ENCODE data around the gene RAD21L1.
"Not testable (repeated sequence)": the region's sequence is repeated elsewhere in the genome, so short reads cannot be mapped to it uniquely, and the experiment has no call there.

RAD21L1 gene

DNA sequence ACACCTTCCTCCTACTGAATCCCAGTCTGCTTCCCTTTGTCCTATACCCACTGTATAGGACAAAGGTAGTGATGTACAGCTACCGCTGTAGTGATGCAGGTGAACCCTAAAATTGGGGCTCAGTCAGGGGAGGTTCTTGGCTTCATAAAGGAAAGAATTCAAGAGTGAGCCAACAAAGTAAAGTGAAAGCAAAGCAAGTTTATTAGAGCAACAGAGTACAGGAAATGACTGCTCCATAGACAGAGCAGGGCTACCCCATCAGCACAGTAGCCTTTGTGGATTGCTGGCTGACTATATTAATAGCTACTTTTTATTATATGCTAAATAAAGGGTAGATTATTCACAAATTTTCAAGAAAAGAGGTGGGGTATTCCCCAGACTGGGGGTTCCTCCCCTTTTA lies 25.9 kb upstream of the RAD21L1 start:
- DNase-seq = no peak

DNA sequence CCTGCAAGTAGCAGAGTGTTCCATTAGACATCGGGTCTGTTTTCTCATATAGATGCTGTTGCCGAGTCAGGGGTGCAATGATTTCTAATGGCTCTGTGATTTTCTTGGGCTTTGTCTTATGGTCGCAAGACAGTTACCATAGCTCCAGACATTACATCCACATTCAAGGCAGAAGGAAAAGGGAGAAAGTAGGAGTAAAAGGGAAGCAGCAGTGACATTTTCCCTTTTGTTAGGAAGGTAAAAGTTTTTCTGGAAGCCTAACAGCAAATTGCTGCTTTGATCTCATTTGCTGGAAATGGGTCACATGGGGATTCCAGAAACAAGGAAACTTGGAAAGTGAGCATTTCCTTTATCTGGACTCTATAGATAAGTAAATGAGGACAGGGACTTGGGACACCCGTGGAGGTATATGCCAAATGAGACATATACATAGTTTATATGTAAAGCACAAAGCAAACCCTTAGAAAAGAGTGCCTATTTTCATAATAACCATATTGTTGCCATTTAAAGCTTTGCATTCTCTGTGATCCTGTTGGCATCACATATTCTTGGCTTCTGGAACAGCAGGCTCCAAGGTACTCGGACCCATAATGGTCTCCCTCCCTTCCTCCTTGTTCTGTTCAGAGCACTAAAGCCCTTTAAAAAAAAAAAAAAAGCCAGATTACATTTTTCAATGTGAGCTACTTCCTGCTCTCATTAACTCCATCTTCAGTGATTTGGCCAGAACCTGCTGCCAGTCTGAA lies 22.9 kb upstream of the RAD21L1 start, which contains the start of gene C20orf202:
TSS of gene C20orf202 (plus strand) at position 693 of the 743 bp plus-strand sequence. CDS start 132 bp downstream, outside the sequence.
- no peak for DNase-seq

DNA sequence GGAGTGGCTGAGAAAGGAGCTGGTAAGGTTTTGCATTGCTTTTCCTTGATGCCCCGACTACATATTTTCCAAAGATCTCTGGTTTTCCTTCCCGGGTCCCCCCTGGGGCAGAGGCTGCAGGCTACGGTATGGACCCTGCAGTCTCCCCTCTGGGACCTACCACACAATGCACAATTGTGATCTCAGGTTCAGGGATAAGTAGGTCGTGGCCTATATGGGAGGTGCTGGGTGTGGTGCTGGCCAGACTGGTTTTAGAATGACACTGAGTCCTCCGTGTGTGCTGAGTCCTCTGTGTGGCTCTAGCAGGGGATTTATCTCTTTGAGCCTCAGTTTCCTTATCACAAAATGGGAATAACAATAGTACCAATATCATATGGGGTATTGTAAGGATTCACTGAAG lies 22.2 kb upstream of the RAD21L1 start:
- no peak for DNase-seq

DNA sequence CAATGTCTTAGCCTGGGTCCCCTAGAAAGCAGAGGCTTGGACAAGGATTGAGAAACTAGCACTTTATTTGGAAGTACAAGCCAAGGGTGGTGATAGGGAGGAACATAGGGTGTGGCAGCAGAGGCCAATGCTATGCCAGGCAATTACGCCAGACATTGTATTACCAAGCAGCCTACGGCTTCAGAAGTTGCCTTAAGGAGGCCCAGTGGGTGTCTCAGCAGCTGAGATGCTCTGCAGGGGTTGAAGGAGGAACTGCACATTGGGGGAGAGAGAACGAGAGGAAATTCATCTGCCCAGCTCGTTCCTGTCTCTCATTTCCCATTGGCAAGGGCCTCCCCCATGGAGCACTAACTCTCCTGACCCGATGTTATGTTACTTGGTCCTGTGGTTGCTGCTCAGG lies 21.7 kb upstream of the RAD21L1 start:
- no peak for DNase-seq

DNA sequence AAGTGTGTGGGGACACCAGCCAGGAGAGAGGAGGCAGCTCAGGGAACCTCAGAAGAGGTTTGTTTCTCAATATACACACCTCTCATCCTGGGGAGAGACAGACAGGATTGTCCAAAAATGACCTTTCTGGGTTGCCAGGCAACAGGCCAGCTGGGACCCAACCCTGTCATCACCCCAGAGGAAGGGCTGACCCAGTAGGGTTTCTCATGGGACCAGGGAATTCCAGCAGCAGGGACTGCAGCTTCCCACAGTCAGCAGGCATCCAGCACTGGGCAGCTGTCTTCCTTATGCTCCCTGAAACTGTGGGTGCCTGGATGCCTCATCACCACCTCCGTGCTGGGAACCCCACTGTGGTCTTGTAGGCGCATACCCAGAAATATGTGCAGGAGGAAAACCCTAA lies 21.3 kb upstream of the RAD21L1 start:
- no peak for DNase-seq

DNA sequence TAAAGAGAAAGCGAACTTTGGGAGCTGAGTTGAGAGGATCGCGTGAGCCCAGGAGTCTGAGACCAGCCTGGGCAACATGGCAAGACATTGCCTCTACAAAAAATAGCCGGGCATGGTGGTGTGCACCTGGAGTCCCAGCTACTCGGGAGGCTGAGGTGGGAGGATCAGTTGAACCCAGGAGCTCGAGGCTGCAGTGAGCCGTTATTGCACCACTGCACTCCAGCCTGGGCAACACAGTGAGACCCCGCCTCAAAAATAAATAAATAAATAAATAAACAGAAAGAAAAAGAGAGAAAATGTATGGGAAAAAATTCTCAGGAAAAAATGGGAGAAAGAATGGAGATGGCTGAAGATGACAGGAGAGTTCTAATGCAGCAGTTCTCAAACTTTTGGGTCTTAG lies 20.0 kb upstream of the RAD21L1 start:
- no peak for DNase-seq

DNA sequence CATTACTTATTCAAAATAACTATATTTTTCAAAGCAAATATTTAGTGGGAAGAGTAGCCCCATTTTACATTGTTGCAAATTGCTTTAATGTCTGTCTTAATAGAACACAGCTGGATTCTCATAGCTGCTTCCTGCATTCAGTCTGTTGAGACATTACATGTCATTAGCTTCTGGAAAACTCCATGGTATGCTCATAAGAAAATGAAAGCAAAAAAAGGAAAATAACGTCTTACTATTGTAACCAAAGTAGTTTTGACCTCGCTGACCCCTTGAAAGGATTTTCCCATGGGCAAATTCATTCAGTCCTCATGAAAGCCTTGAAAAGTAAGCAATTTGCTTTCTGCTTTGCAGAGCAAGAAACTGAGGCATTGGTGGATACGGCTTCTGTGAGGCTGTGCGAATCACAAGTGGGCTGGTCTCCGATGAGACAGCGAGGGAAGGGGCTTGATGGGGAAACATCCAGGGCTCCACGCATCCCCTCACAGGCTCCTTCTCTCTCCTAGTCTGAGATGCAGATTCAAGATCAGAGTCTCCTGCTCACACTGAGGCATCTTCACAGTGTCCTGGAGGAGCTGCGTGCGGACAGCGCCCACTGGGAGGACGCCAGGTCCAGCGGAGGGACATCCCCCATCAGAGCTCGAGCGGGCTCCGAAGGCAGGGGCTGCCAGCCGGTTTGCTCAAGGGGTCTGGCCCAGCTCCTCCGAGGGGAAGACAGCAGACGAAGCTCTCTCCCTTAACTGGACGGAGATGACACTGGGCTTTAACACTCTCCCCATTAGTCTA lies 19.3 kb upstream of the RAD21L1 start:
- no peak for DNase-seq

DNA sequence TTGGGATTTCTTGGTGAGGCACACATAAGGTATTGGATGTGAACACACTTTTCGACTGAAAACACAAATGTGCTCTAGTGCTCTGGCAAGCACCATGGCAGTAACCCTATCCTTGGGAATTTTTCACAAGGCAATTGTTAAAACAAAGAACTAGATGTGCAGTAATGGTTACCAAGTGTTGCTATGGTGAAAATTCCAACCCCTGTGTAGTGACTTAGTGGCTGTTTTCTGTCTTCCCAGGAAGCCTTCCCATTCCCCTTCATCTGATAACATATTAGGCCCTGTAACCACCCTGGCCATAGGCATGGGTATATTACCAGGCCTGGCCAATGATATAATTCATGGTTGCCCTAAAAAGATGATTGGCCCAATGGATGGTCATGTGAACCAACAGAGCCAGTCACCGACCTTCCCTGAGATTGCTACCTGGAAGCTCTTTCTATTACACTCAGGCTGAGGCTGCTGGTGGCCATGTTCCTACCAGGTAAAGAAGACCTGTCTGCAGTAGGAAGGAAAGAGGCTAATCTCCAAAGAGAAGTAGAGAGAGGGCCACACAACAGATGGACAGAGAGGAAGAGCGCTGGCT lies 18.5 kb upstream of the RAD21L1 start:
- DNase-seq = no peak

DNA sequence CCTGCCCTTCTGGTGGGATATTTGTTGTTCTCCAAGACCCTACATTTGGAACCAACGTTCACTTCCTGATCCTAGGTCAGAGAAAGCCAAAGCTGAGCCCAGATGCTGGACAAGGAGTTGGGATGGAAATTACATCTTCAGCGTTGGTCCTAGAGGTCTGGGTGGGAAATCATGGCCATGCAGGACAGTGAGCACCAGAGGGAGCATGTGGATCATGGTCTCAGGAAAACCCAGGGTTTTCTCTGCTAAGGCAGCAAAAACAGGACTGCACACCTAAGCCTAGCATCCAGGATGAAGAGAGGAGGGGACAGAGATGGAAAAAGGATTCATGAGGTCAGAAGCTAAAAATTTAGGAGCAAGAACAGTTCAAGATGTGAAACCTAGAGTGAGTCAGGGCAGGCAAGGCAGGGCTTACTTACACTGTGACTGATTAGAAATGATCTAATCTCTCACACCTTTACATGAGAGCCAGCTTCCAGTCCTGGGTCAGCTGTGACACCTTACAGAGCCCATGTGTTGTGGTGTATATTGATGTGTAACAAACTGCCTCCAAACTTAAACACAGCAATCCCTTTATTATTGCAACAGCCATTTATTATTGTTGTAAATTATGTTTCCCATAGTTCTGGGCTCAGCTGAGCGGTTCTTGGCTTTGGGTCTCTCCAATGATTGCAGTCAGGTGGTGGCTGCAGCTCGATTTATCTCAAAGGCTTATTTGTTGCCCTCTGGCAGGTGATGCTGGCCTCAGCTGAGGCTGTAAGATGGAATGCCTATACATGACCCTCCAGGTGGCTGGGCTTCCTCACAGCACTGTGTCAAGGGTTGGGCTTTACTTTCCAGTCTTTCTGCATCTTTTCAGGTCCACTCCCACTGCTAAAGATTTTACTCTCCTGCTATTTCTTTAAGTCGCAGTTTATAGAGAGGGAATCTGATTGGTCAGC lies 16.1 kb upstream of the RAD21L1 start:
- no peak for DNase-seq

DNA sequence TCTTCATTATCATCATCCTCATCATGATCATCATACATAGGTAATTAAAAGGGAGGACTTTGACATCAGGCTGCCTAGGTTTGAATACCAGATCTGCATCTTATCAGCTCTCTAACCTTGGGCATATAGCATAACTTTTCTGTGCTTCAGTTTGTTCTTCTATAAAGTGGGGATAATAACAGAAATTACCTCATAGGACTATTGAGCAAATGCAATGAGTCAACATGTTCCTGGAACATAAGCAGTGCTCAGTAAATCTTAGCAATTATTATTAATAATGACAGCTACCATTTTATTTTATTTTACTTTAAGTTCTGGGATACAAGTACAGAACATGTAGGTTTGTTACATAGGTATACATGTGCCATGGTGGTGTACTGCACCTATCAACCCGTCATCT lies 15.3 kb upstream of the RAD21L1 start:
- no peak for DNase-seq

DNA sequence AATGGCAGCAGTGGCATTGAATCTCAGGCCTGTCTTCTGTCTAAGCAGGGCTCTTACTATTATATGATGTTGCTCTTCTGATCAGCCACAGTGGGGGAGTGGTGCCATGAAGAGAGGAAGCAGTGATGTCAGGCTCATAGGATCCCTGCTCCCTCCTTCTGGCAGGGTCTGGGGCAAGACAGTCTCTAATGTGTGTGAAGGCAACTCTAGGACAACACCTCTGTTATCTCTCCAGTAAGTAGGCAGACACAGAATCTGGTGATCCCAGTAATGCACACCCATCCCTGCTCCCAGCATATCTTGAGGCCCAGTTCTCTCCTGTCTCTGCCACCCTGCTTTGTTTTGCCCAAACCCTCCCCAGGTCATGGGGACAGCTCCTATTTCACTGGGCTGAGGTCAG lies 13.8 kb upstream of the RAD21L1 start:
- DNase-seq = no peak

DNA sequence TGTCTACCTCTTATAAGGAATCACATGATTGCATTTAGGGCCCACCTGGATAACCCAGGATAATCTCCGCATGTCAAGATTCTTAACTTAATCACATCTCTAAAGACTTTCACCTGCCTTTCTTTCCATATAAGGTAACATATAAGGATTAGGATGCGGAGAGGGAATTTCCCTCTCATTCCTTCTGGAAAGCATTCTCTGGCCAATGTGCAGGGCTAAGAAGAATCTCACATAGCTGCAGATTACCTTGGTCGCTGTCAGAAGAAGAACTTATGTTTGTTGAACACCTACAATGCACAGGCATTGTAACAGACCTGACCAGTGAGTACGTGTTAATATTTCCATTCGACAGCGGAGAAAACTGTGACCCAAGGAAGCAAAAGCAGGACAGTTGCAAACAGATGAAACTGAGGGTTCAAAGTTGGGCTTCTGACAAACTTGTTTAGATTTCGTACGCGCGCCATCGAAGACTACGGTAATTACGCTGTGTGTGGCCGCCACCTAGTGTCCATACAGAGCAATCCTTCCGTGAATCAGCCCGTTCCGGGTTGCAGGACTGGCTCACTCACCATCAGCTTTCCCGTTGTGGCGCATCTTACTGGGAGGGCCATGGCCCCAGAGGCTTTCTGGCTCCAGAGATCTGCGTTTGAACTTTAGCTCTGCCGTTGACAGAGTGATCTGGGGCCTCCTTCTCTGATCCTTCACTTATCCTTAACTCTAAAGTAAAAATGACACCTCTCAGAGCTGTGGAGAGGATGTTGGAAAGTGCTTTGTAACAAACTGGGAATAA lies 13.0 kb upstream of the RAD21L1 start:
- DNase-seq = peak; percentile 4

DNA sequence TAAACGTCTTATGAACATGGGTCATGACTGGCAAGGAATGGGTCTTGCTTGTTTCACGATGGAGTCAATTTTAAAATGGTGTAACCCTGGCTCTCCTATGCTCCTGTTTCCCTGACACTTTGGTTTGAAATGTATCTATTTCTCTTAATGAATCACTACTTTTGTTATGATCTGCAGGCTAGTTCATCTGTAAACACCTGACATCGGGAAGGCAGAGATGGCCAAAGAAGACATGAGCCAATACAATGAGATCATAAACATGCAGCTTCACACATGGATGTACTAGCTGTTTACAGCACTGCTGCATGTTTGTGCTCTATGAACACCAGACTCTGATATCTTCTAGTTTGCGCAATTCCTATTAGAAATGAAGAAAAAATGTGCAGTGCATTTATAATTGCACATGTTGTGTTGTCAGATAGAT lies 11.0 kb upstream of the RAD21L1 start:
- no peak for DNase-seq

DNA sequence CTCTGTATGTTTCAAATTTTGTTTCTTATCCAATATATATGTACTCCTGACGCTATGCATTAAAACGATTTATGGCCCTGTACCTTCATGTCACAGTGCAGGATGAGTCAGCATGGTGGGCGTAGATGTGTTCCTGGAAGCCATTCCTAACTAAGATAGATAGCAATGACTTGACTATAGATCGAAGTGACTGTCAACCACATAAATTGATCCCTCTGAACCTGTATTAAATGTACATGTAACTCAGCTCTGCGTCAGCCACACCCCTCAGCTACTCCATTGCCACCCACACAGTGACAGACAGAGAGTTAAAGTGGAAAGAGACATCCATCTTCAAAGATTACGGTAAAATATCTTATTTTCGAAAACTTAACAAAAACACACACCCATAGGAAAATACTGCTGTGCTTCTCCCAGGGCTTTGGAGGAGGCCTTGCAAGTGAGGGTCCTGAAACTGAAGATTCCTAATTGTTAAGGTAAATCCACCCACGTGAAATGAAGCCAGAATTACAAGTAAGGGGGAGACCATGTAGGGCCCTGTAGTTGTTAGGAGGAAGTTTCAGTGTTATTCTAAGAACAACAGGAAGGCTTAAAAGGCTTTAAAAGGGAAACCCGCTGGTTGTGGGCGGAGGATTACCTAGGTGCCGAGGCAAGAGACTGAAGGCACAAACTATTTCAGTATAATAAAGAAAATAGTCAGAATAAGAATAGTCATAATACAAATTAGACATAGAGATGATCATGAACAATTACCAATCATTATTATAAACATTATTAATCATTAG lies 10.3 kb upstream of the RAD21L1 start:
- DNase-seq = no peak

DNA sequence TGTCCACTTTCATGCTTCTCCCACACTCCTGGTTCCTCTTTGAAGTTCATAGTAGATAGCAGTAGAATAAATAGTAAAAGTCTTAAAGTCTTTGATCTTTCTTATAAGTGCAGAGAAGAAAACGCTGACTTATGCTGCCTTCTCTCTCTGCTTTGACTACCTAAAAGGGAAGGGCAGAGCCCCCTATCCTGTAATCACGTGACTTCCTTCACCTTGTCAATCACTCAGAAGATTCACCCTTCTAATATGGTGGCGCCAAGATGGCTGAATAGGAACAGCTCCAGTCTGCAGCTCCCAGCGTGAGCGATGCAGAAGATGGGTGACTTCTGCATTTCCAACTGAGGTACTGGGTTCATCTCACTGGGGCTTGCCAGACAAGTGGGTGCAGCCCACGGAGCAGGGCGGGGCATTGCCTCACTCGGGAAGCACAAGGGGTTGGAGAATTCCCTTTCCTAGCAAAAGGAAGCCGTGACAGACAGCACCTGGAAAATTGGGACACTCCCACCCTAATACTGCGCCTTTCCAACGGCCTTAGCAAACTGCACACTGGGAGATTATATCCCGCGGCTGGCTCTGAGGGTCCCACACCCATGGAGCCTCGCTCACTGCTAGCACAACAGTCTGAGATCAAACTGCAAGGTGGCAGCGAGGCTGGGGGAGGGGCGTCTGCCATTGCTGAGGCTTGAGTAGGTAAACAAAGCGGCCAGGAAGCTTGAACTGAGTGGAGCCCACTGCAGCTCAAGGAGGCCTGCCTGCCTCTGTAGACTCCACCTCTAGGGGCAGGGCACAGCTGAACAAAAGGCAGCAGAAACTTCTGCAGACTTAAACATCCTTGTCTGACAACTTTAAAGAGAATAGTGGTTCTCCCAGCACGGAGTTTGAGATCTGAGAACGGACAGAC lies 9.1 kb upstream of the RAD21L1 start:
- not testable (repeated sequence) for DNase-seq

DNA sequence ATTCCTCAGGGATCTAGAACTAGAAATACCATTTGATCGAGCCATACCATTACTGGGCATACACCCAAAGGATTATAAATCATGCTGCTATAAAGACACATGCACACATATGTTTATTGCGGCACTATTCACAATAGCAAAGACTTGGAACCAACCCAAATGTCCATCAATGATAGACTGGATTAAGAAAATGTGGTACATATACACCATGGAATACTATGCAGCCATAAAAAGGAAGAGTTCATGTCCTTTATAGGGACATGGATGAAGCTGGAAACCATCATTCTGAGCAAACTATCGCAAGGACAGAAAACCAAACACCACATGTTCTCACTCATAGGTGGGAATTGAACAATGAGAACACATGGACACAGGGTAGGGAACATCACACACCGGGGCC lies 3.1 kb upstream of the RAD21L1 start:
- DNase-seq = not testable (repeated sequence)

DNA sequence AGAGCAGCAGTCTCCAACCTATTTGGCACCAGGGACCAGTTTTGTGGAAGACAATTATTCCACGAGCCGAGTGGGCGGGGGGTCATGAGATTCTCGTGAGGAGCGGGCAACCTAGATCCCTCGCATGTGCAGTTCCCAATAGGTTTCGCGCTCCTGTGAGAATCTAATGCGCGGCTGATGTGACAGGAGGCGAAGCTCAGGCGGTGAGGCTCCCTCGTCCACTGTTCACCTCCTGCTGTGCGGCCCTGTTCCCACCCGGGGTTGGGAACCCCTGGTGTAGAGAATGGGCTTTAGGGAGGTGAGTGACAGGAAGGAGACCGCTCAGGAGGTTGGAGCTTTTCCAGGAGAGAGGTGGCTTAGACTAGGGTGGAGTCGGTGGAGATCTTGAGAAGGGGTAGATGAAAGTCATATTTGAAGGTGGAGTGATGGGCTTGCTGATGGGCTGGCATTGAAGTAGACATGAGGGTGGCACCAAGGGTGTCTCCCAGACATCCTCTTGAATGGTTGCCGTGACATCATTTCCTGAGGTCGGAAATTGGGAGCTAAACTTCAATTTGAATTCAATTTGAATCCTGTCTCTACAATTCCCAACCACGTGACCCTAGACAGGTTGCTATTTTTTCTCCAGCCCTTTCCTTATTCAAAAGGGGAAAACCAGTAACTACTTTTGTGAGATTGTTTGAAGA lies 1.5 kb upstream of the RAD21L1 start:
- DNase-seq = no peak

DNA sequence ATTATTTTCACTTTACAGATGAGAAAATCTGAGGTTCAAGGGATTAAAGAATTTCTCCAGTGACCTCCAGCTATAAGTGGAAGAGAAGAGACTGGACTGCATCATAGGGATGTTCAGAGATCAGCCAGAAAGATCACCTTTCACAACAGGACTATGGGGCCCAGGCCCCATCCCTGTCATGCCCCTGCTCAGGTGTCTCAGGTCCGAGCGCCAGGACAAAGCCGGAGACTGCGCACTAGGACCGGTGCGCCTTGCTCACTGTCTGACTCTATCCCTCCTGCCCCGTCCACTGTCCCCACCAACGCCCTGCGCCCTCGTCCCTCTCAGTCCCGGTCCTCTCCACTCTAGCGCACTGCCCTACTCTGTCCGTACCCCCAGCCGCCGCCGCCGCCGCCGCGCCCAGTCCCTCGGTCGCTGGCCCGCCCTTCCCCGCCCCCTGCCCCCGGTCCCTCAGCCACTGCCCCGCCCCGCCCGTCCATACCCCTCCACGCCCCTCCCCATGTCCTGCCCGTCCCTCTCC lies 521 bp upstream of the RAD21L1 start:
- DNase-seq = peak; percentile 22

DNA sequence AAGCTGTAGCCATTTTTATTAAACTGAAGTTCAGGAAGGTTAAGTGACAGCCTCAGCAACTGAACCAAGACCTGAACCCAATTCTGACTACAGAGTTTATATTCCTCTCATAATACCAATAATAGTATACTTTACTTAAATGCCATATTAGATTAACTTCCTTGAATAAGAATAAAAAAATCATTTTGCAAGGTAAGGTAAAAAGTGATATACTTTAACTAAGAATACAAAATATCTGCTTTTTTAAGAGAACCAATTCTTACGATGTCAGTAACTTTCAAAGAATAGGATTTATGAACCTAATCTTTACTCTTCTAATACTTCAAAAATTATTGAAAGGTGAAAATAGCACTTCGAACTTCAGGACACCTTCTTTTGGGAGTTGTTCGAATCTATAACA lies 3.7 kb downstream of the RAD21L1 start:
- DNase-seq = no peak
